Measurements from ENCODE around the gene TBC1D32.
"Not testable (repeated sequence)": the region's sequence is repeated elsewhere in the genome, so short reads cannot be mapped to it uniquely, and the experiment has no call there.

Gene TBC1D32

GRCh38 chr6:121135425-121135824 is 198.9 kb downstream of the TBC1D32 start:
- no peak for DNase-seq (ENCODE audit: low read depth, low spot score)

GRCh38 chr6:121134922-121135321 is 199.4 kb downstream of the TBC1D32 start:
- DNase-seq (ENCODE audit: low read depth, low spot score): no peak

GRCh38 chr6:121124600-121124999 is 209.7 kb downstream of the TBC1D32 start:
- DNase-seq (ENCODE audit: low read depth, low spot score): no peak

GRCh38 chr6:121112356-121112755 is 221.9 kb downstream of the TBC1D32 start:
- DNase-seq (ENCODE audit: low read depth, low spot score): no peak

- DNase-seq (ENCODE audit: low read depth, low spot score): no peak
Observed at GRCh38 chr6:121110733-121111132, 223.5 kb downstream of the TBC1D32 start.

- DNase-seq (ENCODE audit: low read depth, low spot score): no peak
Observed at GRCh38 chr6:121106962-121107361, 227.3 kb downstream of the TBC1D32 start.

GRCh38 chr6:121105461-121105860 is 228.8 kb downstream of the TBC1D32 start:
- no peak for DNase-seq (ENCODE audit: low read depth, low spot score)

GRCh38 chr6:121093928-121094327 is 240.4 kb downstream of the TBC1D32 start:
- no peak for DNase-seq (ENCODE audit: low read depth, low spot score)

DNA sequence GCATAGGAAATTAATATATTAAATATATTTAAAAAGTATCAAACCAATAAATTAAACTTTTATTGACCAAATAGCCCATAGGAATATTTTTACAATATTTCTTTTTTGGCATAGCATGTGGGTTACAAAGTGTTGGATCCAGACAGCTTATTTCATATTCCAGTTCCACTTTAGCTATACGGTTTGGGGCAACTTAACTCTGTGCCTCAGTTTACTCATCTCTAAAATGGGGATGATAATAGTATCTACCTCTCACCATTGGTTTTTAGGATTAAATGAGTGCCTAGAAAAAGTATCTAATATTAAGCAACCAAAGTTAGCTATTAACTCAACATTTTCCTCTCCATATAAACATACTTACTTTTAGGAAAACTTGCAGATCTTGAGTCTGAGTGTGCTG is 243.8 kb downstream of the TBC1D32 start:
- DNase-seq (ENCODE audit: low read depth, low spot score): no peak

DNA sequence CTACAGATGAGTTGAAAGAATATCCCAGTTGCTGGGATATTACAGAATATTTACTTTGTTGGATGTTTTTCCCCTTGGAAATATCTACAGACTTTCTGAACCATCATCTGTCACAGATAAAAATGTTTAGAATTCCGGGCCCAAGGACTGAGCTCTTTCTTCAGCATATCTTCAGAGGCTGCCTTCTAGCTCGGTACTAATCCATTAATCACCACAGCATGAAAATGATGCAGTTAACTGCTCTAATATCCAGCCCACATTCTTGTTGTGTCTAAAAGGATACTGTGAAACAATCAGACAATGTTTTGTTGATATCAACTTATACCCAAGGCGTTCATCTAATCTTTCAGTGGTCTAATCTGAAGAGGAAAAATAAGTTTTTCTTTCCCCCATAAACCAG is 247.4 kb downstream of the TBC1D32 start:
- no peak for DNase-seq (ENCODE audit: low read depth, low spot score)

GRCh38 chr6:121076119-121076518 is 258.2 kb downstream of the TBC1D32 start:
- DNase-seq (ENCODE audit: low read depth, low spot score): no peak

DNA sequence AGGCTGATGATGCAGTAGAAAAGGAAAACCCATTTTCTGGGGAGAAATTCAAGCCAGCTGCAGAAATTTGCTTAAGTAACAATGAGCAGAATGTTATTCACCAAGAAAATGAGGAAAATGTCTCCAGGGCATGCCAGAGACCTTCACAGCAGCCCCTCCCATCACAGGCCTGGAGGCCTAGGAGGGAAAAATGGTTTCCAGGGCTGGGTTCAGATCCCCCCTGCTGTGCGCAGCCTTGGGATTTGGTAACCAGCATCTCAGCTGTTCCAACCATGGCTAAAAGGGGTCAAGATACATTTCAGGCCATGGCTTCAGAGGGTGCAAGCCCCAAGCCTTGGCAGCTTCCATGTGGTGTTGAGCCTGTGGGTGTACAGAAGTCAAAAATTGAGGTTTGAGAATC is 265.5 kb downstream of the TBC1D32 start:
- not testable (repeated sequence) for DNase-seq (ENCODE audit: low read depth, low spot score)

DNA sequence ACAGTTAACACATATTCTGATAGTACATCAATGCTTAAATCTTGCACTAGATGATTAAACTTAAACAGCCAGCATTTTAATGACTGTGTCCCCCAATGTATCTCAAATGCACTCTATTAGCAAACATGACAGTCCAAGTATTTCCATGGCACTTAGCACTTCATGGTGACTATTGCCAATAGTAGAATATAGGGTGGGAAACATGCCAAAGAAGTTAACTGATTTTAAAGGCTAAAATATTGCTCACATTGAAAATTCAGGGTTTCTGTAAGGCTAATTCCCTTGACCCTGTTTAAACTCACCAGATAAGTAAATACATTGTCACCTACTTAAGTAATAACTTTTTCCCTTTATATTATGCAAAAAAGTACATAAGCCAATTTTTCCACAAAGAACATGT is 266.9 kb downstream of the TBC1D32 start:
- no peak for DNase-seq (ENCODE audit: low read depth, low spot score)

- DNase-seq (ENCODE audit: low read depth, low spot score): no peak
Observed at GRCh38 chr6:121064345-121064744, 269.9 kb downstream of the TBC1D32 start.

GRCh38 chr6:121055572-121056163 is 278.6 kb downstream of the TBC1D32 start:
- no peak for DNase-seq (ENCODE audit: low read depth, low spot score)

DNA sequence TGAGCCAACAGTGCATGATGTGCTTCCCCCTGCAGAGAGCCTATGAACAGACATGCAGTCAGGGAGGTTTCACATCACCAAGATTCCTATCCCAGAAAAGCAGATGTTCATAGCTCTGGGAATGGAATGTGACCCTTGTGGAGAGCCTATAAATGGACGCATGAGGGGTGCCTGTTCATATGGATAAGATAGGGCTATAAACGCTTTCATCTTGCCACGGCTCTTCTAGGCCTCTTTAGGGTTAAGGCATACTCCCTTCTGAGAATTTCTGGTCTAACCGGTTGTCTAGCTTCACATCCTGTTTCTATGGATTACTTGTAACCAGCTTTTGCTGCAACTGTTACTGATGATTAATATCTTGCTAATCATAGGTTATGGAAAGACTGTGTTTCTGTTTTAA is 285.7 kb downstream of the TBC1D32 start:
- DNase-seq (ENCODE audit: low read depth, low spot score): not testable (repeated sequence)

GRCh38 chr6:121044905-121045304 is 289.4 kb downstream of the TBC1D32 start:
- DNase-seq (ENCODE audit: low read depth, low spot score): not testable (repeated sequence)

GRCh38 chr6:121043706-121044105 is 290.6 kb downstream of the TBC1D32 start:
- not testable (repeated sequence) for DNase-seq (ENCODE audit: low read depth, low spot score)

DNA sequence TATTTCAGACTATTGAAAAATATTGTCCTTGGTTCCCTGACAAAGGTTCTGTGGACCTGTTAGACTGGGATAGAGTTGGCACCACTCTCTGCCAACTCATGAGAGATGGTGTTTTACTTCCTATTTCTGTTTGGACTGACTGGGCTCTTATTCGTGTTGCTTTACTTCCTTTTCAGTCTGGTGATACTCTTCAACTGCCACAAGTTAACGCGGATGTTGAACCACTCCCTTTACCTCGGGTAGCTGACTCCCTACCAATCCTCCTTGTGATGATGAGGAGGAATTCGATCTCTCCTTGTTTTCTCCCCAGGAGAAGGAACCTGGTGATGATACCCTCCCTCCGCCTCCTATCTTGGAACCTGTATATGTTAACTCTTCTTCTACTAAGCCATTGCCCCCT is 291.1 kb downstream of the TBC1D32 start:
- DNase-seq (ENCODE audit: low read depth, low spot score): not testable (repeated sequence)

- DNase-seq (ENCODE audit: low read depth, low spot score): no peak
Observed at GRCh38 chr6:121042766-121043165, 291.5 kb downstream of the TBC1D32 start.

- no peak for DNase-seq (ENCODE audit: low read depth, low spot score)
Observed at GRCh38 chr6:121040831-121041230, 293.4 kb downstream of the TBC1D32 start.

DNA sequence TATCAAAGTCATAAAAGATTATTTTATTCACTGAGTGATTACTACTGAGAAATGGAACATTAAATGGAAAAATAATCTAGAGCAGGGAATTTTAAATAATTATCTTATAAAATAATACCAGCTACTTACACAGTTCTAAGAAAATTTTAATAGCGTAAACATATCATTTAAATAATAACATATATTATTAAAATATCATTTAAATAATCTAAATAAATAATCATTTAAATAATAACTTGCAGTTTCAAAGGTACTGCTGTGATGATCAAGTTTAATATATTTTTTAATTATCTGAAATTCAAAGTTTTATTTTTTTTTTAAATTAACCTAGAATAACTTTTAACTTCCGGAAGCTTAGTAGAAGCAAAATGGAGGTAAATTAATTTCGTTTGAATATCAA is 301.2 kb downstream of the TBC1D32 start:
- DNase-seq (ENCODE audit: low read depth, low spot score): no peak

GRCh38 chr6:121032268-121033006 is 301.8 kb downstream of the TBC1D32 start:
- DNase-seq (ENCODE audit: low read depth, low spot score): no peak
